ENCODE measurements around the gene CLHC1. TPM values are rescaled to one million over a fixed set of nuclear protein-coding genes. Genes with fewer than 3 reads are reported as not detected.
A peak's percentile ranks its signal among the peaks of the same experiment; 100 is the strongest.

CLHC1 gene
- total RNA-seq, 2 donors from 2014 or later = 4.6 to 9.5 TPM

DNA sequence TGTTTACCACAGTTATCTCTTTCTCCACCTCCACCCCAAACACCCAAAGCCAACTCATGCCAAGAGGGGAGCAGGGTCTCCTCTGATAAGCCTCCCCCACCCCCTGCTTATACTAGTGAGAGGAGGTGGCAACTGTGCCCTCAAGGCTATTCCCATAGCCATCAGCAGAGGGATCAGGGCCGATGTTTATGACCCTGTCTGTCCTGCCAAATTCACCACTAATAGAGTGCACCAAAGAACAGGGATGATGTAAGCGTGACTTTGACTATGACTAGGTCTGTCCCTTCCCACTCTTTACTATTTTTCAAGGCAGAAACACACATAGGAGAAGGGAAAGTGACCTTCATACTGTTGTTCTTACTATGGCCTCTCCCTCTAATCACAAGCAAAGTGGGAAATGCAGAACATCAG, 74.6 kb downstream of the CLHC1 start:
- Histone ChIP-seq H3K27me3 (no peaks in the 10 kb centered on the region), H3K36me3 (no peaks in the 10 kb centered on the region), H3K27ac (peak overlapping the region; percentile 43 to 63), H3K4me1 (peaks cover 0 to 55% of the 10 kb centered on the region in 2 donors), H3K4me3 (no peak overlapping the region), H3K9me3 (no peaks in the 10 kb centered on the region)
- DNase-seq (ENCODE audit: low spot score) = no peak
- TF ChIP-seq, protein P1, sequence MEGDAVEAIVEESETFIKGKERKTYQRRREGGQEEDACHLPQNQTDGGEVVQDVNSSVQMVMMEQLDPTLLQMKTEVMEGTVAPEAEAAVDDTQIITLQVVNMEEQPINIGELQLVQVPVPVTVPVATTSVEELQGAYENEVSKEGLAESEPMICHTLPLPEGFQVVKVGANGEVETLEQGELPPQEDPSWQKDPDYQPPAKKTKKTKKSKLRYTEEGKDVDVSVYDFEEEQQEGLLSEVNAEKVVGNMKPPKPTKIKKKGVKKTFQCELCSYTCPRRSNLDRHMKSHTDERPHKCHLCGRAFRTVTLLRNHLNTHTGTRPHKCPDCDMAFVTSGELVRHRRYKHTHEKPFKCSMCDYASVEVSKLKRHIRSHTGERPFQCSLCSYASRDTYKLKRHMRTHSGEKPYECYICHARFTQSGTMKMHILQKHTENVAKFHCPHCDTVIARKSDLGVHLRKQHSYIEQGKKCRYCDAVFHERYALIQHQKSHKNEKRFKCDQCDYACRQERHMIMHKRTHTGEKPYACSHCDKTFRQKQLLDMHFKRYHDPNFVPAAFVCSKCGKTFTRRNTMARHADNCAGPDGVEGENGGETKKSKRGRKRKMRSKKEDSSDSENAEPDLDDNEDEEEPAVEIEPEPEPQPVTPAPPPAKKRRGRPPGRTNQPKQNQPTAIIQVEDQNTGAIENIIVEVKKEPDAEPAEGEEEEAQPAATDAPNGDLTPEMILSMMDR (IDR thresholded peaks at IDR 0.05) = peak in 1 of 2 donors; percentile 12

DNA sequence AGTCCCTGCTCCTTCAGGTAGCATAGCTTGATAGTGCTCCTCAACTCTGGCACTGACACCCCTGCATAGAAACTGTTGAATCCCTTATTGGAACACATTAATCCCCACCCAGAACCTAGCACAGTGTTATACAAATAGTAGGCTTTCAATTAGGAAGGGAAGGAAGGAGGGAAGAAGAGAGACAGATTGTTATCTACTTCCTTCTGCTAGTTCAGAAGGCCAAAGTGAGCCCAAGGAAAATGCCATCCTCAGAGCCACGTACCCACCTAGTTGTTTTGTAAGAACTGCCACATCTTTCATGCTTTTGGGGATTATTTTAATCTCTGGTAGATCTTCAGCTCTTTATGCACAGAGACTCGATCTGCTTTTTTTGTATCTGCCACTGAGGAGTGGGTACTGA, 75.1 kb downstream of the CLHC1 start:
- peaks cover 0 to 52% of the 10 kb centered on the region in 2 donors for H3K4me1 ChIP-seq
- H3K27me3 ChIP-seq = no peaks in the 10 kb centered on the region
- H3K27ac ChIP-seq = peak overlapping the region; percentile 43 to 63
- H3K36me3 ChIP-seq = no peaks in the 10 kb centered on the region
- no peaks in the 10 kb centered on the region for H3K9me3 ChIP-seq
- H3K4me3 ChIP-seq = no peak overlapping the region
- DNase-seq (ENCODE audit: low spot score) = no peak
- TF ChIP-seq, protein P1 (IDR thresholded peaks at IDR 0.05) = no peak

DNA sequence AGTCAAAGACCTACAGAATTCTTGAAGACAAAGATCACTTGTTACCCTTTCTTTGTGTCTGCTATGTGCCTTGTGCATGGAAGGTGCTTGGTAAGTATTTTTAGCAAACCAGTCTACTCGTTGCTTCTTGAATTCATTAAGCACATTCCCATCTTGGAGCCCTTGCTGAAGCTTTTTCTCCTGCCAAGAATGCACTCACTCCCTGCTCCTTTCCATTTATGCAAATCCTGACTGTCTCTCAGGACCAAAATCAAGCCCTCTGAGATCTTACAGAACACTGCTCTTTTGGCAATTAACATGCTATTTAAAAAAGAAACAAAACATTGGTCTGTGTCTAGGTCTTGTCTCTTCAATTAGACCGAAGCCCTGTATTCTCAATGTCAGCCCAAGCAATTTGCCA, 75.8 kb downstream of the CLHC1 start:
- Histone ChIP-seq H3K4me1 (peaks cover 0 to 52% of the 10 kb centered on the region in 2 donors), H3K36me3 (no peaks in the 10 kb centered on the region), H3K27ac (peak overlapping the region; percentile 43 to 63), H3K27me3 (no peaks in the 10 kb centered on the region), H3K4me3 (no peak overlapping the region), H3K9me3 (no peaks in the 10 kb centered on the region)
- TF ChIP-seq, protein P1 (IDR thresholded peaks at IDR 0.05) = no peak
- DNase-seq (ENCODE audit: low spot score) = no peak

DNA sequence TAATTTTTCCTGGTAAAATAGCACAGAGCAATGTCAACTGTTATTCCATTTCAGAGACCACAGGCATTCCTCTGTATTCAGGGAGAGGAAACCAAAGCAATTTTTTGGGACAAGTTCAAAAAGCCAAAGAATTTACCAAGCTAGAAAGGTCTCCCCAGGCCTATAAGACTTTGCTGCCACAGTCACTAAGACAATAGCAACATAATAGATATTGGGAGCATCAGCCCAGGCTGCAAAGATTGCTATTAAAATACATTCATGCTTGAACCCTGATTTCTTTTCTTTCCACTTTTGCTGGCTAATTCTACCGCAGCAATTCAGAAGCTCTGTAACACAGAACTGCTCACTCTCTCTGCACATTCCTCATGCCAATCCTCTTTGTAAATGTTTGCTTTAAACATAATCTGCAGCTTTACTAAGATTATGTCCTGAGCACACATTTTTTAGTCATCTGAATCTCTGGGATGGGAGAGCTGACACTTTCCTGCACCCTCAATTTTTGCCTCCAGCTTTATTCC, 76.3 kb downstream of the CLHC1 start:
- peaks cover 0 to 52% of the 10 kb centered on the region in 2 donors for H3K4me1 ChIP-seq
- no peak for DNase-seq (ENCODE audit: low spot score)
- H3K36me3 ChIP-seq = no peaks in the 10 kb centered on the region
- H3K27ac ChIP-seq = peak overlapping the region in 1 of 2 donors; percentile 31
- TF ChIP-seq, protein P1 (IDR thresholded peaks at IDR 0.05) = no peak
- no peak overlapping the region for H3K4me3 ChIP-seq
- no peaks in the 10 kb centered on the region for H3K9me3 ChIP-seq
- no peaks in the 10 kb centered on the region for H3K27me3 ChIP-seq

DNA sequence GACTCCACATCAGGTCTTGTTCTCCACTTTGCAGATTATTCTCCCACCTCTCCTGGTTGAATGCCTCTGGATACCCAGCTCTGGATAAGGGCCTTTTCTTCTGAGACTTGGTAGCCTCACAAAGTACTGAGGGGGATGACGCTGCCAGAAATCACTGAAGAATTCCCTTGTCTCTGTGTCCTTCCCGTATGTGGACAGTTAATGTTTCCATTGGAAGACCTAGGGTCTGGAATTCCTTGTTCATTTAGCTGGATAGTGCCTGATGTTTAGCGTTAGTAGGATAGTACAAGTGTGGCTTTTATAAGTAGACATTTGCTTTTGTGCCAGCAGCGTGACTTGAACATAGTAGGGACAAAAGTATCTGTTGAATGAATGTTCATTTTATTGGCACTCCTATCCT, 76.9 kb downstream of the CLHC1 start:
- H3K27ac ChIP-seq = no peak overlapping the region
- H3K4me1 ChIP-seq = peaks cover 0 to 52% of the 10 kb centered on the region in 2 donors

More for the DNA sequence above, 76.9 kb downstream of the CLHC1 start:
- Histone ChIP-seq H3K9me3 (no peaks in the 10 kb centered on the region), H3K36me3 (no peaks in the 10 kb centered on the region), H3K27me3 (no peaks in the 10 kb centered on the region), H3K4me3 (no peak overlapping the region)
- no peak for DNase-seq (ENCODE audit: low spot score)
- TF ChIP-seq, protein P1 (IDR thresholded peaks at IDR 0.05) = no peak

All from right atrium auricular region (tissue), 2 donors.